Activated T-helper 2 cell treated with anti-CD3 and anti-CD28 coated beads, Interferon-gamma antibody, Interleukin-2, Interleukin-4, amounts not matched to agents 10 μg/mL and 5 μg/mL and 100 μg/mL, durations not matched to agents 14 hours and 24 hours and 36 hours (primary cell): Measurements from ENCODE around the gene XCL1. TPM values are rescaled to one million over a fixed set of nuclear protein-coding genes. Genes with fewer than 3 reads are reported as not detected.

Experiments
- DNase-seq: peaks from one replicate; pipeline ENCODE4 v3.0.0; 2021; ENCODE audit warnings: low spot score
- H3K27ac Mint-ChIP-seq: one replicate; pipeline ENCODE4 v1.8.0; 2021; ENCODE audit warnings: mixed read lengths
- H3K27me3 Mint-ChIP-seq: one replicate; pipeline ENCODE4 v1.8.0; 2021; ENCODE audit warnings: low read depth, mixed read lengths
- H3K36me3 Mint-ChIP-seq: one replicate; pipeline ENCODE4 v1.8.0; 2021; ENCODE audit warnings: low read depth, mixed read lengths
- H3K4me1 Mint-ChIP-seq: one replicate; pipeline ENCODE4 v1.8.0; 2021; ENCODE audit warnings: low read depth, mixed read lengths
- H3K4me3 Mint-ChIP-seq: one replicate; pipeline ENCODE4 v1.8.0; 2021; ENCODE audit warnings: low read depth, mild to moderate bottlenecking, moderate library complexity, mixed read lengths
- H3K9me3 Mint-ChIP-seq: one replicate; pipeline ENCODE4 v1.8.0; 2021; ENCODE audit warnings: mixed read lengths
- intact Hi-C: fragments of 100-400 bp; cut with micrococcal nuclease; formaldehyde crosslinking; loops from one replicate; pipeline ENCODE4 v1.15.1; 2023
- total RNA-seq: library from RNA; stranded (reverse); gene quantifications from 2 replicates; pipeline ENCODE4 v1.2.3, GENCODE V29; 2022

Gene XCL1
- total RNA-seq, 1 donor from 2014 or later, result 76.2 TPM

DNA sequence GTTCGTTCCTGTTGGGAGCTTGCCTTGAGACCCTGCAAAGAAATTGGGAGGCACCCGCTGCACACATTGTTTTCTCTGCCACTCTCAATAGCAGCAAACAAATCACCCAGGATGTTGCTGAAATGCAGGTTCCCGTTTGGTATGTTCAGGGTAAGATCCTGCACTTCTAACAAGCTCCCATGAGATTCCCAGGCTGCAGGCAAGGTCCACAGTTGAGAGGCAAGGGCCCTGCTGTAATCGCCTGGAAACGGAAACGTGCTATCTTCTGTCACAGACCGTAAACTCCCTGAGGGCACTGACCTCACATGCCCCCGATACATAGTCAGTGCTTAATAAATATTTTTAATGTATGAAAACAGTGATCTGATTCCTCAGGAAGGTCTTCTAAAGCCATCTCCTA lies 37.8 kb downstream of the XCL1 start:
- no peak for DNase-seq
- intact Hi-C loops, result no loop called here
- H3K27me3 Mint-ChIP-seq, result peaks cover 21% of the 10 kb centered on the region
- no peaks in the 10 kb centered on the region for H3K36me3 Mint-ChIP-seq
- no peak overlapping the region for H3K4me3 Mint-ChIP-seq
- no peak overlapping the region for H3K27ac Mint-ChIP-seq
- H3K9me3 Mint-ChIP-seq, result no peaks in the 10 kb centered on the region
- H3K4me1 Mint-ChIP-seq, result no peaks in the 10 kb centered on the region

DNA sequence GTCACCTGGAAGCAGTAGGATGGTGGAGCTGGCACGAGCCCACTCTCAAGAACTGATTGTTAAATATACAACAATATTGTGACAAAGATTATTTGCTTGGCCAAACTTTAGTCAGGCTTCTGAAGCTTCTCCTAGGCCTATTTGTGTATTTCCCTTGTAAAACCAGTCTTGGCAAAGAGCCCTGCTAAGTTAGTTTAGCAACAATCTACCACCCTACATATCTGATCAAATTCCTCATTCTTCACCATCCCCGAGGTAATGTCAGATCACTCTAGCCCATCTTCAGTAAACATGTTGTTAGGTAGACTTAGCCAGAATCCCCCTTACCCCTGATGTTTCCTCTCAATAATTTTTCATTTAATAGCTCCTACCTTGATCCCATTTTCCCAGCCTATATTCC lies 39.6 kb downstream of the XCL1 start:
- no peaks in the 10 kb centered on the region for H3K4me1 Mint-ChIP-seq
- no peak overlapping the region for H3K4me3 Mint-ChIP-seq
- DNase-seq, result no peak
- H3K9me3 Mint-ChIP-seq, result no peaks in the 10 kb centered on the region
- H3K36me3 Mint-ChIP-seq, result no peaks in the 10 kb centered on the region
- no peak overlapping the region for H3K27ac Mint-ChIP-seq
- intact Hi-C loops, result no loop called here
- peaks cover 18% of the 10 kb centered on the region for H3K27me3 Mint-ChIP-seq

GRCh38 chr1:168617974-168618750 lies 41.8 kb downstream of the XCL1 start:
- Mint-ChIP-seq H3K9me3 (no peaks in the 10 kb centered on the region), H3K27ac (no peak overlapping the region), H3K4me3 (no peak overlapping the region), H3K27me3 (peaks cover 22% of the 10 kb centered on the region), H3K4me1 (no peaks in the 10 kb centered on the region), H3K36me3 (no peaks in the 10 kb centered on the region)
- intact Hi-C loops, result no loop called here
- DNase-seq, result no peak

GRCh38 chr1:168618886-168619285 lies 42.5 kb downstream of the XCL1 start:
- H3K27me3 Mint-ChIP-seq, result peaks cover 15% of the 10 kb centered on the region
- DNase-seq, result no peak
- no peaks in the 10 kb centered on the region for H3K36me3 Mint-ChIP-seq
- no peak overlapping the region for H3K27ac Mint-ChIP-seq
- intact Hi-C loops, result no loop called here
- H3K4me1 Mint-ChIP-seq, result no peaks in the 10 kb centered on the region
- no peak overlapping the region for H3K4me3 Mint-ChIP-seq
- no peaks in the 10 kb centered on the region for H3K9me3 Mint-ChIP-seq

GRCh38 chr1:168621356-168621755 lies 45.0 kb downstream of the XCL1 start:
- no peaks in the 10 kb centered on the region for H3K4me1 Mint-ChIP-seq
- intact Hi-C loops, result no loop called here

GRCh38 chr1:168623003-168623828 lies 46.8 kb downstream of the XCL1 start:
- no peaks in the 10 kb centered on the region for H3K9me3 Mint-ChIP-seq
- peaks cover 8% of the 10 kb centered on the region for H3K27me3 Mint-ChIP-seq
- no peaks in the 10 kb centered on the region for H3K4me1 Mint-ChIP-seq
- no peak overlapping the region for H3K27ac Mint-ChIP-seq
- no peak for DNase-seq
- no peaks in the 10 kb centered on the region for H3K36me3 Mint-ChIP-seq
- no peak overlapping the region for H3K4me3 Mint-ChIP-seq
- intact Hi-C loops, result no loop called here

More at GRCh38 chr1:168621356-168621755, 45.0 kb downstream of the XCL1 start:
- H3K9me3 Mint-ChIP-seq, result no peaks in the 10 kb centered on the region
- H3K27me3 Mint-ChIP-seq, result peaks cover 12% of the 10 kb centered on the region
- H3K4me3 Mint-ChIP-seq, result no peak overlapping the region
- H3K36me3 Mint-ChIP-seq, result no peaks in the 10 kb centered on the region
- H3K27ac Mint-ChIP-seq, result no peak overlapping the region
- DNase-seq, result no peak

DNA sequence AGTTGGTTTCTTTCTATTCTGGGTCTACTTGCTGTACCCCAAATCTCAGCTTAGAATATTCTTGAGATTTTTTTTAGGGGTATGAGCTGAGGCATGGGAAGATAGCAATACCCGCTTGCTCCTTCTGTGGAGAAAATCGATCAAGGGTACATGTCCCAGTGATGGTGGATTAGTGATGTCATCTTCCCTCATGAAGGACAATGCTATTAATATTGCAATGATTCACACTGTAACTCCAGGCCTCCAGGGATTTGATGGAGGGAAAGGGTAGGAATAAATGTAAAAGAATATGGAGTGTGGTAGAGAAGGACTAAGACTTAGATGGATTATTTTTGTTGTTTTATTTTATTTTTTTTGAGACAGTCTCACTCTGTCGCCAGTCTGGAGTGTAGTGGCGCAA lies 47.4 kb downstream of the XCL1 start:
- intact Hi-C loops, result no loop called here
- Mint-ChIP-seq H3K4me1 (peaks cover 2% of the 10 kb centered on the region), H3K36me3 (no peaks in the 10 kb centered on the region), H3K9me3 (no peaks in the 10 kb centered on the region), H3K4me3 (no peak overlapping the region), H3K27ac (no peak overlapping the region), H3K27me3 (peaks cover 11% of the 10 kb centered on the region)
- DNase-seq, result no peak

- Mint-ChIP-seq H3K27ac (no peak overlapping the region), H3K36me3 (no peaks in the 10 kb centered on the region), H3K27me3 (peaks cover 13% of the 10 kb centered on the region), H3K4me3 (no peak overlapping the region), H3K4me1 (peaks cover 7% of the 10 kb centered on the region), H3K9me3 (no peaks in the 10 kb centered on the region)
- intact Hi-C loops, result no loop called here
- DNase-seq, result no peak
Measured at GRCh38 chr1:168626326-168626725, 49.9 kb downstream of the XCL1 start.

DNA sequence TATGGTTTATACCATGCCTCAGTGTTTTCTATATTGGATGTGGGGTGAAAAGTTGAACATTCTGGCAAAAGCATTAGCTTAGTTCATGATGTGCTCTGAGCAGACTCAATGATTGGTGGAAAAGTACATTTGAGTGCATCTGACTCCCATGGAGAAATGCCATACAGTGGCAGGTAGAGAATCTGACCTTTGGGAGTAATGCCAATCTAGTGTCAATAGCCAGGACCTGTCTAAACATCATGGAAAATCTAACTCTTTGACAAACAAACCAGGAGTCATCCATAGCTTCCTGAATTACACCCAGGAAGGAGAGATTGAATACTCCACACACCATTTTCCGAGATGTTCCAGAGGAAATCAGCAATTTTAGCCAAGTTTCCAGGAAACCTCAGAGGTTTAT lies 51.0 kb downstream of the XCL1 start:
- no peak overlapping the region for H3K4me3 Mint-ChIP-seq
- H3K9me3 Mint-ChIP-seq, result no peaks in the 10 kb centered on the region
- H3K27me3 Mint-ChIP-seq, result peaks cover 17% of the 10 kb centered on the region
- no peak for DNase-seq
- intact Hi-C loops, result no loop called here
- H3K27ac Mint-ChIP-seq, result no peak overlapping the region
- no peaks in the 10 kb centered on the region for H3K36me3 Mint-ChIP-seq
- peaks cover 7% of the 10 kb centered on the region for H3K4me1 Mint-ChIP-seq

- intact Hi-C loops, result no loop called here
- no peak for DNase-seq
- no peak overlapping the region for H3K4me3 Mint-ChIP-seq
- no peaks in the 10 kb centered on the region for H3K36me3 Mint-ChIP-seq
- peaks cover 7% of the 10 kb centered on the region for H3K4me1 Mint-ChIP-seq
- H3K27ac Mint-ChIP-seq, result no peak overlapping the region
- H3K9me3 Mint-ChIP-seq, result no peaks in the 10 kb centered on the region
- H3K27me3 Mint-ChIP-seq, result peaks cover 18% of the 10 kb centered on the region
Measured at GRCh38 chr1:168628807-168629206, 52.4 kb downstream of the XCL1 start.

DNA sequence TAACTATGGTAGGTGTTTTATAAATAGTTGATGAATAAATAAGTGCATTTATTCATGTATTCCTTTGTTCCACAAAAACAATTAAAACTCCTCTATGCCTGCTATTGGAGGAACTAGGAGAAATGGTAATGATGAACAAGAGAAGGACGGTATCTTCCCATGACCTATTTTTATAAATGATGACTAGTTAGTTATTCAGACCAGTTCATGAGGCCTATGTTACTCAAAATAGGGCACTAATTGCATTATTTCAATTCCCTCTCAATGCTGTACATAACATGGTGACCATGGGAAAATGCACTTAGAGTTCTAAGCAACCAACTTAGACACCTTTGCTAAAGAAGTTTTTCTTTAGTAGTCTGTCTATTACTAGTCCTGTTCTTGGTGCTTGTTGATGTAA lies 53.1 kb downstream of the XCL1 start:
- Mint-ChIP-seq H3K9me3 (no peaks in the 10 kb centered on the region), H3K4me1 (peaks cover 7% of the 10 kb centered on the region), H3K4me3 (no peak overlapping the region), H3K27ac (no peak overlapping the region), H3K27me3 (peaks cover 16% of the 10 kb centered on the region), H3K36me3 (no peaks in the 10 kb centered on the region)
- intact Hi-C loops, result no loop called here
- no peak for DNase-seq
